ENCODE results near the gene CD274.

DNA sequence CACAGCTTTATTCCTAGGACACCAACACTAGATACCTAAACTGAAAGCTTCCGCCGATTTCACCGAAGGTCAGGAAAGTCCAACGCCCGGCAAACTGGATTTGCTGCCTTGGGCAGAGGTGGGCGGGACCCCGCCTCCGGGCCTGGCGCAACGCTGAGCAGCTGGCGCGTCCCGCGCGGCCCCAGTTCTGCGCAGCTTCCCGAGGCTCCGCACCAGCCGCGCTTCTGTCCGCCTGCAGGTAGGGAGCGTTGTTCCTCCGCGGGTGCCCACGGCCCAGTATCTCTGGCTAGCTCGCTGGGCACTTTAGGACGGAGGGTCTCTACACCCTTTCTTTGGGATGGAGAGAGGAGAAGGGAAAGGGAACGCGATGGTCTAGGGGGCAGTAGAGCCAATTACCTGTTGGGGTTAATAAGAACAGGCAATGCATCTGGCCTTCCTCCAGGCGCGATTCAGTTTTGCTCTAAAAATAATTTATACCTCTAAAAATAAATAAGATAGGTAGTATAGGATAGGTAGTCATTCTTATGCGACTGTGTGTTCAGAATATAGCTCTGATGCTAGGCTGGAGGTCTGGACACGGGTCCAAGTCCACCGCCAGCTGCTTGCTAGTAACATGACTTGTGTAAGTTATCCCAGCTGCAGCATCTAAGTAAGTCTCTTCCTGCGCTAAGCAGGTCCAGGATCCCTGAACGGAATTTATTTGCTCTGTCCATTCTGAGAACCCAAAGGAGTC lies at the start of gene CD274:
- TF ChIP-seq EZH2 (IDR thresholded peaks at IDR 0.05; ENCODE audit: low read depth, low read length, severe bottlenecking) (no peak), RFX5 (IDR thresholded peaks at IDR 0.05; ENCODE audit: borderline replicate concordance, low read depth, low read length) (no peak), GTF2F1 (IDR thresholded peaks at IDR 0.05; ENCODE audit: borderline replicate concordance, low read depth, low read length) (no peak), RAD21 (IDR thresholded peaks at IDR 0.05 in 1 of 2, conservative IDR thresholded peaks at IDR 0.05 in 1 of 2; ENCODE audit: low read depth in 2 of 2, low read length in 2 of 2) (peak; percentile 85 to 89), MAFK (IDR thresholded peaks at IDR 0.05; ENCODE audit: low read depth, low read length) (no peak), FOSL1 (IDR thresholded peaks at IDR 0.05; ENCODE audit: insufficient read depth, low read depth, low read length) (no peak)
- TF ChIP-seq, protein P1, sequence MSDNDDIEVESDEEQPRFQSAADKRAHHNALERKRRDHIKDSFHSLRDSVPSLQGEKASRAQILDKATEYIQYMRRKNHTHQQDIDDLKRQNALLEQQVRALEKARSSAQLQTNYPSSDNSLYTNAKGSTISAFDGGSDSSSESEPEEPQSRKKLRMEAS (IDR thresholded peaks at IDR 0.05), result peak; percentile 40; the same call in 1 of the 2 replicates
- TF ChIP-seq, protein P2, sequence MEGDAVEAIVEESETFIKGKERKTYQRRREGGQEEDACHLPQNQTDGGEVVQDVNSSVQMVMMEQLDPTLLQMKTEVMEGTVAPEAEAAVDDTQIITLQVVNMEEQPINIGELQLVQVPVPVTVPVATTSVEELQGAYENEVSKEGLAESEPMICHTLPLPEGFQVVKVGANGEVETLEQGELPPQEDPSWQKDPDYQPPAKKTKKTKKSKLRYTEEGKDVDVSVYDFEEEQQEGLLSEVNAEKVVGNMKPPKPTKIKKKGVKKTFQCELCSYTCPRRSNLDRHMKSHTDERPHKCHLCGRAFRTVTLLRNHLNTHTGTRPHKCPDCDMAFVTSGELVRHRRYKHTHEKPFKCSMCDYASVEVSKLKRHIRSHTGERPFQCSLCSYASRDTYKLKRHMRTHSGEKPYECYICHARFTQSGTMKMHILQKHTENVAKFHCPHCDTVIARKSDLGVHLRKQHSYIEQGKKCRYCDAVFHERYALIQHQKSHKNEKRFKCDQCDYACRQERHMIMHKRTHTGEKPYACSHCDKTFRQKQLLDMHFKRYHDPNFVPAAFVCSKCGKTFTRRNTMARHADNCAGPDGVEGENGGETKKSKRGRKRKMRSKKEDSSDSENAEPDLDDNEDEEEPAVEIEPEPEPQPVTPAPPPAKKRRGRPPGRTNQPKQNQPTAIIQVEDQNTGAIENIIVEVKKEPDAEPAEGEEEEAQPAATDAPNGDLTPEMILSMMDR (IDR thresholded peaks at IDR 0.05; ENCODE audit: control extremely low read depth in 1 of 3, insufficient read depth in 1 of 3, low read depth in 1 of 3, low read length in 3 of 3), result peak; percentile 77 to 88 (median 80)
